HG03571 (cell line): Measurements from ENCODE around the gene FGF4.

Source experiments
- ATAC-seq: cut with Tn5 transposase; IDR thresholded peaks from one replicate; pipeline ENCODE4 v1.9.1; 2021; ENCODE audit not compliant: unreplicated experiment

The FGF4 gene

GRCh38 chr11:69729252-69729651 is 45.9 kb downstream of the FGF4 start:
- ATAC-seq: no peak

- no peak for ATAC-seq
Measured at GRCh38 chr11:69727266-69727665, 47.9 kb downstream of the FGF4 start.

GRCh38 chr11:69726481-69726880 is 48.7 kb downstream of the FGF4 start:
- no peak for ATAC-seq

GRCh38 chr11:69726019-69726418 is 49.1 kb downstream of the FGF4 start:
- ATAC-seq: no peak

- no peak for ATAC-seq
Measured at GRCh38 chr11:69721745-69722144, 53.4 kb downstream of the FGF4 start.

GRCh38 chr11:69721106-69721505 is 54.0 kb downstream of the FGF4 start:
- ATAC-seq: no peak
